Measurements from ENCODE around the gene FNDC3B.

FNDC3B gene

DNA sequence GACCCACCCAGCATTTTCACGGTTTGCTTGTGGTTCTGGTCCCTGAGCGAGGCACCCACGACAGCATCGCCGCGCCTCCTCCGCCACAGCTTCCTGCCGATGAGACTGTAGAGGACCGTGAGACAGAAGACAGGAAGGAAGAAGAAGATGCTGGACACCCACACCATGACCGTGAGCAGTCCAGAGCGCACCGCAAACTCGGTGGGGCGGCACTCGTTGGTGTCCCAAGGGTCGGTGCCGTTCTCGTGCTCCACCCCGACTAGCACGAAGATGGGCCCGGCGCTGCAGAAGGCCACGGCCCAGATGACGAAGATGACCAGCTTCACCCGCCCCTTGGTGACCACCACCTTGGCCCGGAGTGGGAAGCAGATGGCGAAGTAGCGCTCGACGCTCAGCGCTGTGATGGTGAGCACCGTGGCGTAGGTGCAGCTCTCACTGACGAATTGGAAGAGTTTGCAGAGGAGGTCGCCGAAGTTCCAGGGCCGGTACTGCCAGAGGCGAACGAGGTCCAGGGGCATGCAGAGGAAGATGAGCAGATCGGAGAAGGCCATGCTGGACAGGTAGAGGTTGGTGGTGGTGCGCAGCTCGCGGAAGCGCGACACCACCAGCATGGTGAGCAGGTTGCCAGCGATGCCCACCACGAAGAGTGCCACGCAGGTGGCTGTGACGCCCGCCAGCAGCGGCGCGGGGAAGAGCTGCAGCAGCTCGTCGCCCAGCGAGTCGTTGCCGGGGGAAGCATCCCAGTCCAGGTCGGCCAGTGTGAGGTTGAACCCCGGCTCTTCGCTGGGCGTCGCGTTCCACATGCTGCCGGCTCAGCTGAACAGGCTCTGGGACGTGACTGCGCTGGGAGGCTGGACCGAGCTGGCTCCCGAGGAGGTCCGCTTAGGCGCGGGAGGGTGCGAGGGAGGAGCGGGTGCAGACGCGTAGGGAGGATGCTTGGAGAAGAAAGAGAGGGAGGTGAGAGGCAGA, 408.5 kb downstream of the FNDC3B start, which contains the start of gene GHSR:
TSS of gene GHSR (minus strand) at position 846 of the 969 bp plus-strand sequence. CDS start at position 803, 43 bp downstream.
- DNase-seq, result no peak

- DNase-seq, result no peak
Observed at GRCh38 chr3:172448661-172449465, 409.5 kb downstream of the FNDC3B start.

- no peak for DNase-seq
Observed at GRCh38 chr3:172449466-172450149, 410.2 kb downstream of the FNDC3B start.

Measured in NCI-H510A treated with DMSO at 0.1 percent for 48 hours (cell line).